ENCODE results near the gene DLL1.

GRCh38 chr6:170238741-170239565 lies 51.9 kb downstream of the DLL1 start:
- TF ChIP-seq CTCF (IDR thresholded peaks at IDR 0.05) (no peak), POLR2A (IDR thresholded peaks at IDR 0.05) (no peak)
